IPS-20b (cell line): ENCODE measurements around the gene CTBP2.

Experiments used
- H3K27ac ChIP-seq: one replicate; pipeline ENCODE4 v1.5.1; 2013; ENCODE audit warnings: low read length
- H3K27me3 ChIP-seq: 2 replicates; pipeline ENCODE4 v1.6.1; 2013; ENCODE audit warnings: mild to moderate bottlenecking, low read length, inconsistent platforms; ENCODE audit not compliant: insufficient read depth
- H3K36me3 ChIP-seq: 2 replicates; pipeline ENCODE4 v1.6.1; 2013; ENCODE audit warnings: low read depth, mild to moderate bottlenecking, inconsistent platforms, low read length, moderate library complexity; ENCODE audit not compliant: insufficient read depth
- H3K4me1 ChIP-seq: 2 replicates; pipeline ENCODE4 v1.6.1; 2013; ENCODE audit warnings: mild to moderate bottlenecking, control low read depth, inconsistent platforms, low read length, moderate library complexity; ENCODE audit not compliant: insufficient read depth
- H3K4me3 ChIP-seq: 2 replicates; pipeline ENCODE4 v1.5.1; 2013; ENCODE audit warnings: mild to moderate bottlenecking, low read length, inconsistent platforms
- H3K9ac ChIP-seq: 2 replicates; pipeline ENCODE4 v1.6.1; 2013; ENCODE audit warnings: low read depth, mild to moderate bottlenecking, inconsistent platforms, low read length, moderate library complexity
- H3K9me3 ChIP-seq: 2 replicates; pipeline ENCODE4 v1.6.1; 2013; ENCODE audit warnings: mild to moderate bottlenecking, low read depth, low read length, inconsistent platforms; ENCODE audit not compliant: insufficient read depth

The CTBP2 gene

DNA sequence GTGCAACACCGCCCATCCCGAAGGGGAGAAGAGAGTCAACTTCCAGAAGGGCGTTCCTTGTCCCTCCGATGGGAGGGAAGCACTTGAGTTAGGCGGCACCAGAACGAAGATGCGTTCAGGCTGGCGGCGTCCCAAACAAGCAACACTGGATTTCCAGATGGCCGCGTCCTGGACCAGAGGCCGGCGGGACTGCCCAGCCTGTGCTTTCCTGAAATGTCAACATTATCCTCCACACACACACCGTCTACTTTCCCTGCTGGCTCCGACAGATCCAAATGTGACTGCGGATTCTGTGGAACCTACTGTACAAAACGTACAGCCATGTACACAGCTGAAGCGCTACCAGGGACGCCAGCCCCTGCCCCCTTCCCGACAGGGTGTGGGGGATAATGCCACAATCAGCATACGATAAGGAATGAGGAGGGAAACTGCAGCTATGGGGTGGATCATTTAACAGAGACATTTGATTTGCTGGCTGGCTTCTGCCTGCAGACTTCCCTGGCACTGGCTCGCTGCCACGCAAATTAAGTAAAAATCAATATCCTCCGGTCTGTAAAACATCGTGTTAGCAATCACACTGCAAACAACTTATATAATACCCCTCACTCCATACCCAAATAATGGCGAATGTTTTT is 136.4 kb downstream of the CTBP2 start:
- Histone ChIP-seq H3K36me3 (peaks cover 96% of the 10 kb centered on the region), H3K4me1 (peaks cover 12% of the 10 kb centered on the region), H3K9me3 (peaks cover 7% of the 10 kb centered on the region), H3K27me3 (no peaks in the 10 kb centered on the region), H3K4me3 (no peak overlapping the region), H3K27ac (no peak overlapping the region), H3K9ac (no peak overlapping the region)

DNA sequence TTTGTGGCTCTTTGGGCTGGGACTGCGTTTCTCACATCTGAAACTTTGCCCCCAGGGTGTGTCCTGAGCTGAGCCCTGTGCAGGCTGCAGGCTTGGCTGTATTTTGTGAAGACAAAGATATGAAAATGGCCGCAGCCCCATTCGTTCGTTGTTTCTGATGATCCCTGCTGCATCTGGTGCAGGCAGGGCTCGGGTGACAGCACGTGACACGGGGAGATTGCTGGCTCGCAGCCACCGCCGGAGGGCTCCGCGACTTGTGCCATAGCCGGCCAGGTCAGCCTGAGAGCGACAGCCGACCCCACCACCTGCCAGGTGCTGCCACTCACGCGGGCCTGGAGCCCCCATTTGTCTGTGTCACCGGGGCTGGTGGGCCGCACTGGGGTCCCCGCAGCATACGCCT is 137.1 kb downstream of the CTBP2 start:
- Histone ChIP-seq H3K36me3 (peaks cover 93% of the 10 kb centered on the region), H3K27ac (no peak overlapping the region), H3K4me1 (peaks cover 10% of the 10 kb centered on the region; the same call in 1 of the 2 replicates), H3K9me3 (peaks cover 7% of the 10 kb centered on the region), H3K9ac (no peak overlapping the region), H3K27me3 (no peaks in the 10 kb centered on the region), H3K4me3 (no peak overlapping the region)

DNA sequence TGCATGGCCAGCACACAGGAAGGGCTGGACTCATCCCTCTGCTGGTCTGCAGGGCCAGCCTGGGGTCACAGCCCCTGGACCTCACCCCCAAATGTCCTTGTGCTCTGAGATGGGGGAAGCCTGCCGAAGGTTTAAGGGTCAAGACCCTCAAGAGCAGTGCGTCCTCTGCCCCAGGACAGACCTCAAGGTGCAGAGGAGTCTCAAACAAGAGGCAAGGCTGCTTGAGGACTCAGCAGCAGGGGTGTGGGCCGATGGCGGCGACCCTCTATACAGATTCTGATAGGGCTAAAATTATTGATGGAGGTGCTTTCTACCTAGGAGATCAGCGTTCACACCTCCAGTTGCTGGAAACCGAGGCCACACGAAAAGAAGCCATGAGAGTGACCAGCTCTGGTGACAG is 137.7 kb downstream of the CTBP2 start:
- Histone ChIP-seq H3K4me1 (peaks cover 9% of the 10 kb centered on the region; the same call in 1 of the 2 replicates), H3K4me3 (no peak overlapping the region), H3K9ac (no peak overlapping the region), H3K9me3 (peaks cover 7% of the 10 kb centered on the region), H3K27me3 (no peaks in the 10 kb centered on the region), H3K36me3 (peaks cover 91% of the 10 kb centered on the region), H3K27ac (no peak overlapping the region)

DNA sequence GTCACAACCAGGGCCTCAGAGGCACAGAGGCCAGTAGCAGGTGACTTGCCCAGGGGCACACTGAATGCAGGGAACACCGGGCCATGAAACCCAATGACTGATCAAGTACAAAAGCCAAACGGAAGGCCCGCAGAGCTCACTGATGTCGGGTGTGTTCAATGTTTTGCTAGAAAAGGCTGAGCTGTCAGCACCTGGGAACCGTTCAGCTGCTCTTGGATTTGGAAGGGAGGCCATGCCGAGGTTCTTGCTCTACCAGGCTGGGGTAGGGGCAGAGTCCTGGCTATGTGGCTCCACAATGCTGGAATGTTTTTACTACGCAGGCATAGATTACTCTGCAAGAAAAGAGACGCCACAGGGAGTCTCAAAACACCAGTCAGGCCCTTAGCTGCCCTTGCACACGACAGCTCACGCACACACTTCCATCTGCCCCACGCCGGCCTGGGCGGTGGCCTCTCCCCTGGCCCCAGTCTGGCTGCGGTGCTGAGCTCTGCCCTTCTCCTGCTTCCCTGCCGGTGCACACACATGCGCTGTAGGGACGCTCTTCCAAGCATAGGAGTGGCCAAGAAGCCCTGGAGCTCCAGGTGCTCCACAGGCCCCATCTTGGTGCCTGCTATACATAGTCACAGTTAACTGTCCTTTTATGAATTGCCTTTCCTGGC is 138.5 kb downstream of the CTBP2 start:
- Histone ChIP-seq H3K4me3 (no peak overlapping the region), H3K4me1 (peaks cover 9% of the 10 kb centered on the region; the same call in 1 of the 2 replicates), H3K36me3 (peaks cover 91% of the 10 kb centered on the region), H3K27me3 (no peaks in the 10 kb centered on the region), H3K27ac (no peak overlapping the region), H3K9me3 (peaks cover 7% of the 10 kb centered on the region), H3K9ac (no peak overlapping the region)

DNA sequence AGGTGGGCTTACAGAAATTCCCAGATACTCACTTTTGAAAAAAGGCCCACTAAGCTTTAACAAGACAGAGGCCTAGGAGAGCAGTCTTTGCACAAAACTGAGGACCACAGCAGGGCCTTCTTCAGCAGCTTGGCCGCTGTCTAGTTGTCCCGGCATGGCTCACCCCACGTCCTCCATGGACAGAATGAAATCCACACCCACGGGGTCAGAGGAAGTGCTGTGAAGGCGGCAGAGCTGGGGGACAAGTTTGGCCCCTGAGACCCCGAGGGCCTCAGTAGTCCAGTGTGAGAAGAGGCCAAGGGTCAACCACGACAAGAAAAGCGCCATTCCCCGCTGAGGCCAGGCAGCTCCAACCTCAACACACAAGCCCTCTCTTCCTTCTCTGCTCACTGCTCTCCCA is 139.5 kb downstream of the CTBP2 start:
- Histone ChIP-seq H3K27ac (no peak overlapping the region), H3K9ac (no peak overlapping the region), H3K4me3 (no peak overlapping the region), H3K27me3 (no peaks in the 10 kb centered on the region), H3K9me3 (peaks cover 7% of the 10 kb centered on the region), H3K4me1 (peaks cover 9% of the 10 kb centered on the region; the same call in 1 of the 2 replicates), H3K36me3 (peaks cover 92% of the 10 kb centered on the region)

DNA sequence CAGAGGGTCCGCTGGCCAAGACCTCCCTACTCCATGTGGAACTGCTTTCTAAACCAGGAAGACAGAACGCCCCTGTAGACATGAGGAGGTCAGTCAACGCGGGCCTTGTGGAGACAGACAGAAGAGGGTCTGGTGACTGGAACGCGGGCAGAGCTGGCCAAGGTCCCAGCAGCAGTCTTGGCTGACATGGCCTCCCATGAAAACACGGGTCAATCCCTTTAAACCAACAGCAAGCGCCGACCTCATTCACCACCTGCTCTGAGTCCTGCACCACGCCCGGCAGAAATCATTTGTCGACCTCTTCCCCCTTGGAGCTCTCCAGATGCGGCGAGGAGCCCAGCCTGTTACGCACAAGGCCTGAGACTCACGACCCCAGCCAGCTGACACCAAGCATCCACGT is 140.0 kb downstream of the CTBP2 start:
- H3K9ac ChIP-seq = no peak overlapping the region
- H3K27me3 ChIP-seq = no peaks in the 10 kb centered on the region
- H3K27ac ChIP-seq = no peak overlapping the region
- H3K36me3 ChIP-seq = peaks cover 87% of the 10 kb centered on the region
- H3K4me1 ChIP-seq = peaks cover 9% of the 10 kb centered on the region; the same call in 1 of the 2 replicates
- H3K9me3 ChIP-seq = peaks cover 7% of the 10 kb centered on the region
- H3K4me3 ChIP-seq = no peak overlapping the region

DNA sequence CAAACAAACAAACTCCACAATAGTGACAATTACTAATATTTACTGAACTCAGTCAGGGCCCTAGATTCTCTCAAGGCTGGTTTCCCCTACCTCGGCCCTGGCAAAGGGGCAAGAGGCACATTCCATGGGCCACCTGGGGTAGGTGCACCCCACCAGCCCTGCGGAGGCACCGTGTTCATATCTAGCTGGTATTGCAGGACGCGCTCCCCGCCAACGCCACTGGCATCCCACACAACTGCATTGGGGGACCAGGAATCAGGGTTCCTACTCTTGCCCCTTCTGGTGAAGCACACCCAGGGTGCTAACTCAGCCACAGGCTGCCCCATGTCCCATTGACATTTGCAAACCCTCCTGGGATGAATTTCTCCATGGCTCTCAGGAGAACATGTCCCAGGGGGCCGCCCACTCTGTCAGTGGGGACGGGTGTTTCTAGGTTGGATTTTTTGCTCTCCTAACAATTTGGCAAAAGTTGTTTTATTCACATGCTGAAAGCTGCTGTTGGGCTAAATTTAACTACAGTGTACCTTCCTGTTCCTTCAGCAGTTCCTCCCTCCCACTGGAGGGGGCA is 141.7 kb downstream of the CTBP2 start:
- H3K36me3 ChIP-seq = peaks cover 80% of the 10 kb centered on the region
- H3K9me3 ChIP-seq = peaks cover 7% of the 10 kb centered on the region
- H3K4me3 ChIP-seq = no peak overlapping the region
- no peak overlapping the region for H3K9ac ChIP-seq
- no peaks in the 10 kb centered on the region for H3K27me3 ChIP-seq
- peaks cover 6% of the 10 kb centered on the region; the same call in 1 of the 2 replicates for H3K4me1 ChIP-seq
- H3K27ac ChIP-seq = no peak overlapping the region

DNA sequence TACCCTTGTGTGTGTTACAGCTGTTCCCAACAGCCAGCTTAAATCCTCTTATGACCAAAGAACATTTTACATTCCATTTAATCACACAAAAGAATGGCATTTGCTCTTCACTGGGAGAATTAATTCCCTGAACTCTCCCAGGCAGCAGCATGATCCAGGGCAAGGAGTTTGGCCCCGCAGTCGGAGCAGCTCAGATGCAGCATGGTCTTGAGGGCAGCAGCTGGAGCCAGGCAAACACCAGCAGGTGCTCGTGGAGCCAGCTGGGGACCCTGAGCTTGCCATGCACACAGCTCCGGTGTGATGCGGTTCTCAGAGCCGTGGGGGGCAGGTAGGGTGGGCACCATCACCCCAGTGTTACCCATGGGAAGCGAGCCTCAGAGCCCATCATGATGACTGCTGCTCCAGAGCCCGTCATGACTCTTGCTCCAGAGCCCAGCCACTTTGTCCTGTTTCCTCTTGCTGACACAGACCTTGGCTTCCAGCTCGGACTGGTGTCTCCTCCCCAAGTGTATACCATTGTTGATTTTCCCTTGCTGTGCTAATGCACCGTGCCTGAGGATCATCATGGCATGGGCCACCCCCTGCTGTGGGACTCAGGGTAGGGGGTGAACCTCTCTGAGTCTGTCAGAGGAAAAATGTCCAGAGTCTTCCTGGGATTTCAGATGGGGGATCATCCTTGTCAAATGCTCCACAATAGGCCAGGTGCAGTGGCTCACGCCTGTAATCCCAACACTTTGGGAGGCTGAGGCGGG is 142.6 kb downstream of the CTBP2 start:
- peaks cover 7% of the 10 kb centered on the region for H3K9me3 ChIP-seq
- no peak overlapping the region for H3K4me3 ChIP-seq
- no peak overlapping the region for H3K9ac ChIP-seq
- peaks cover 6% of the 10 kb centered on the region for H3K4me1 ChIP-seq
- no peaks in the 10 kb centered on the region for H3K27me3 ChIP-seq
- H3K27ac ChIP-seq = no peak overlapping the region
- H3K36me3 ChIP-seq = peaks cover 79% of the 10 kb centered on the region

DNA sequence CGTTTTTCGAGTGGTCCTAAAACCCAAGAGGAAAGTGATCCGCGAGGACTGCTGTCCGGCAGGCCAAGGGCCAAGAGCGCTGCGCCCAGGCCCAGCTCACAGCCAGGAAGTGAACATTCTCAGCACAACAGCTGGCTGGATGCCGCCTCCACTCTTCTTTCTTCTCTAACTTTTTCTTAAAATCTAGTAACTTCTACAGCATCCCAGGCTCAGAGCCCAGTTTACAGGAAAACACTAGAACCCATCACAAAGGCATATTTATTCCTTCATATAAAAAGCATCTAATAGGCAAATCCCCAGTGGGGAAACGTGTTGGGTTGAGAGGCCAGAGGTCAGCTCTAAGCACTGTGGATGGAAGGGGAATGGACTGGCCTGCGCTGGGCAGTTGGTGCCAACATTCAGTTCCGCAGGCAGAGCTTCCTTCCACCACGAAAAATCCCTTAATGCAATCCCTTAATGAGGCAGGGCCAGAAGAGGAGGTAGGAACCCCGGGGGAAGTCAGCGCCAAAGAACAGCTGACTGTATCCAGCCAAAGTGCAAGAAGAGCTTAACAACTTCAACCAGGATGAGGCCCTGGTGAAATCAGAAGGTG is 143.7 kb downstream of the CTBP2 start:
- H3K9me3 ChIP-seq = peaks cover 7% of the 10 kb centered on the region
- H3K36me3 ChIP-seq = peaks cover 77% of the 10 kb centered on the region
- no peak overlapping the region for H3K9ac ChIP-seq
- no peak overlapping the region for H3K4me3 ChIP-seq
- no peak overlapping the region for H3K27ac ChIP-seq
- H3K27me3 ChIP-seq = no peaks in the 10 kb centered on the region
- peaks cover 6% of the 10 kb centered on the region for H3K4me1 ChIP-seq

DNA sequence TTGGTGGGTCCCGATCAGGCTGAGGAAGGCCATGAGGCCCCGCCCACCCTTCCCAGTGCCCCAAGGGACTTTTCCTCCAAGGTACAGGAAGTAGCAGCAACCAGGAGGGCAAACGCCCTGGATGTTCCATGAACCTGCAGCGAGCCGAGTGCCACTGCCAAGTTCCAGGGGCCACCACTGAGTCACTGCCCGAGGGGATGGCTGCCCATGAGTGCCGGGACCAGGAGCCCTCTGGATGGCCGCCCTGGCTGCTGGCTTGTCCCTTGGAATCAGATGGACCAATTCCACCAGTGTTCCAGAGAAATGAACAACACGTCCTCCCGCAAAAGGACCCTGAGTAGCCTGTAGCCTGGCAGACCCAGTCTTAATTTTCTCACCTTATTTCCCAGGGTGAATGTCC is 144.2 kb downstream of the CTBP2 start:
- H3K27ac ChIP-seq = no peak overlapping the region
- no peaks in the 10 kb centered on the region for H3K27me3 ChIP-seq
- peaks cover 7% of the 10 kb centered on the region for H3K9me3 ChIP-seq
- H3K4me1 ChIP-seq = peaks cover 6% of the 10 kb centered on the region
- no peak overlapping the region for H3K9ac ChIP-seq
- no peak overlapping the region for H3K4me3 ChIP-seq
- peaks cover 76% of the 10 kb centered on the region for H3K36me3 ChIP-seq

DNA sequence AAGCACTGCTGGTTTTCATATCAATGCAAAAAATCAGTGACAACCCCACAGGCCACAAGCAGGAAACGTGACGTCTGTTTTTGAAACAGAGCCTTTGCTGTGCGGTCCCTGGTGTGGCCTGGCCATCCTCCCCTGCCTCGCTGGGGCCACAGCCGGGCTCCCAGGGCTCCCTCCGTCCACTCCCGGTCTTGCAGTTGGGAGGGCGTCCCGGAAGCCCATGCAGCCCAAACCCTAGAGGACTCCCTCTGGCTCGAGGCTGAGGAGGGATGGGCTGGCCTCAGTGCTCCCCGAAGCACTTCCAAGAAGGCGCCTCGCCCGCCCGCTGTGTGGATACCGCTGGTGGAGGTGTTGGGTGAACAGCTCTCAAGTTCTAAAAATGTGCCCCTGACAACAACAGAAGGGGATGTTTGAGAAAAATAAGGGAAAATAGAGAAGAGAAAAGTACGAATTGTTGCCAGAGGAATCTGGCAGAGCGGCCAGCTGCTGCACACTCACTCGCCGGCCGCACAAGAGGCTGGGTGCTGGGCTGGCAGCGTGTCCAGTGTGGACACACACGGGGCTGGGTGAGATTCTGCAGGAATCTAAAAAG is 144.9 kb downstream of the CTBP2 start:
- Histone ChIP-seq H3K4me1 (peaks cover 7% of the 10 kb centered on the region), H3K4me3 (no peak overlapping the region), H3K36me3 (peaks cover 71% of the 10 kb centered on the region), H3K27me3 (no peaks in the 10 kb centered on the region), H3K9me3 (peaks cover 7% of the 10 kb centered on the region; the same call in 1 of the 2 replicates), H3K9ac (no peak overlapping the region), H3K27ac (no peak overlapping the region)
